Right ventricle myocardium inferior (tissue), 1 donor: ENCODE data around the gene TOMM40. TPM values are rescaled to one million over a fixed set of nuclear protein-coding genes. Genes with fewer than 3 reads are reported as not detected.
A peak's percentile ranks its signal among the peaks of the same experiment; 100 is the strongest.
"Not testable (repeated sequence)": the region's sequence is repeated elsewhere in the genome, so short reads cannot be mapped to it uniquely, and the experiment has no call there.

Experiments
- ATAC-seq: fragments of 200-7000 bp; cut with Tn5 transposase; one replicate; pipeline ENCODE4 v1.9.1; 2020; ENCODE audit warnings: mild to moderate bottlenecking, moderate library complexity
- DNase-seq: peaks from one replicate; pipeline ENCODE4 v3.0.0; 2021; ENCODE audit errors: missing footprints
- intact Hi-C: fragments of 100-400 bp; cut with DNase I; formaldehyde crosslinking; loops from one replicate; pipeline ENCODE4 v1.11.0; 2022
- total RNA-seq: library from RNA; stranded (reverse); fragmentation: NEBNext Ultra II Directional; extraction: Animal tissue kit (Norgen Biotek cat#: 25700); gene quantifications from one replicate; pipeline ENCODE4 v1.2.1, GENCODE V29; 2021
- donor health status: DM: no; HTN: yes; CAD: no; lungs with severe emphysema.

The TOMM40 gene
- total RNA-seq, 1 donor from 2014 or later = 45.3 TPM

- DNase-seq (no peak), ATAC-seq (no peak)
- intact Hi-C loops = no loop called here
Measured at GRCh38 chr19:44866664-44867063, 24.4 kb upstream of the TOMM40 start.

GRCh38 chr19:44867578-44867977 lies 23.5 kb upstream of the TOMM40 start:
- intact Hi-C loops = no loop called here
- DNase-seq = no peak
- no peak for ATAC-seq

- ATAC-seq = peak; percentile 35
- intact Hi-C loops = no loop called here
- peak; percentile 79 for DNase-seq
Measured at GRCh38 chr19:44869733-44870470, 21.2 kb upstream of the TOMM40 start.

GRCh38 chr19:44871809-44872208 lies 19.2 kb upstream of the TOMM40 start:
- peak; percentile 62 for DNase-seq
- no peak for ATAC-seq
- intact Hi-C loops = no loop called here

- intact Hi-C loops = no loop called here
- ATAC-seq (no peak), DNase-seq (no peak)
Measured at GRCh38 chr19:44872661-44873060, 18.4 kb upstream of the TOMM40 start.

GRCh38 chr19:44874317-44874716 lies 16.7 kb upstream of the TOMM40 start:
- ATAC-seq (no peak), DNase-seq (no peak)
- intact Hi-C loops = no loop called here

GRCh38 chr19:44875666-44876451 lies 15.2 kb upstream of the TOMM40 start:
- ATAC-seq = no peak
- peak; percentile 18 for DNase-seq
- intact Hi-C loops = no loop called here

GRCh38 chr19:44876930-44877535 lies 14.0 kb upstream of the TOMM40 start:
- ATAC-seq = peak; percentile 14
- DNase-seq = peak; percentile 15
- intact Hi-C loops = no loop called here

GRCh38 chr19:44878120-44878865 lies 12.8 kb upstream of the TOMM40 start:
- ATAC-seq = no peak
- intact Hi-C loops = no loop called here
- peak; percentile 58 for DNase-seq

- DNase-seq = no peak
- no peak for ATAC-seq
- intact Hi-C loops = no loop called here
Measured at GRCh38 chr19:44879309-44880065, 11.6 kb upstream of the TOMM40 start.

GRCh38 chr19:44882063-44882462 lies 9.0 kb upstream of the TOMM40 start:
- intact Hi-C loops = no loop called here
- ATAC-seq = no peak
- no peak for DNase-seq

GRCh38 chr19:44882619-44883397 lies 8.2 kb upstream of the TOMM40 start:
- peak; percentile 1 for DNase-seq
- intact Hi-C loops, ATAC-seq: not testable (repeated sequence)

- ATAC-seq (no peak), DNase-seq (no peak)
- intact Hi-C loops = no loop called here
Measured at GRCh38 chr19:44883922-44884321, 7.1 kb upstream of the TOMM40 start.

GRCh38 chr19:44884566-44884965 lies 6.5 kb upstream of the TOMM40 start:
- DNase-seq = no peak
- intact Hi-C loops = no loop called here
- ATAC-seq = no peak

- DNase-seq = peak; percentile 3
- intact Hi-C loops = no loop called here
- ATAC-seq = no peak
Measured at GRCh38 chr19:44886141-44886540, 4.9 kb upstream of the TOMM40 start.

- no peak for ATAC-seq
- no peak for DNase-seq
Measured at GRCh38 chr19:44887648-44888047, 3.4 kb upstream of the TOMM40 start.

GRCh38 chr19:44888335-44888734 lies 2.7 kb upstream of the TOMM40 start:
- peak; percentile 16 for DNase-seq
- intact Hi-C loops, ATAC-seq: not testable (repeated sequence)

More at GRCh38 chr19:44887648-44888047, 3.4 kb upstream of the TOMM40 start:
- intact Hi-C loops = no loop called here
